Epithelial cell of esophagus (primary cell): ENCODE data around the gene DIAPH2.

ENCODE experiments used
- DNase-seq: peaks from one replicate; pipeline ENCODE4 v3.0.0; 2010; ENCODE audit warnings: low read depth
- H3K4me3 ChIP-seq: 2 replicates; pipeline ENCODE4 v1.5.1; 2011; ENCODE audit warnings: mild to moderate bottlenecking, low read length, control low read depth
- CTCF ChIP-seq: IDR thresholded peaks from 2 replicates; pipeline ENCODE4 v1.5.1; 2011; ENCODE audit warnings: low read depth, mild to moderate bottlenecking, low read length, control low read depth, inconsistent platforms; ENCODE audit not compliant: insufficient read depth; ENCODE audit errors: missing control alignments

Gene DIAPH2

GRCh38 chrX:97597954-97598353 is 913.3 kb downstream of the DIAPH2 start:
- no peak for DNase-seq
- TF ChIP-seq CTCF: no peak
- no peak overlapping the region for H3K4me3 ChIP-seq

GRCh38 chrX:97602465-97603258 is 918.0 kb downstream of the DIAPH2 start:
- no peak overlapping the region for H3K4me3 ChIP-seq
- TF ChIP-seq CTCF: no peak
- no peak for DNase-seq

- no peak for TF ChIP-seq CTCF
- H3K4me3 ChIP-seq: no peak overlapping the region
- no peak for DNase-seq
These were observed 920.6 kb downstream of the DIAPH2 start for GRCh38 chrX:97605271-97605670.

DNA sequence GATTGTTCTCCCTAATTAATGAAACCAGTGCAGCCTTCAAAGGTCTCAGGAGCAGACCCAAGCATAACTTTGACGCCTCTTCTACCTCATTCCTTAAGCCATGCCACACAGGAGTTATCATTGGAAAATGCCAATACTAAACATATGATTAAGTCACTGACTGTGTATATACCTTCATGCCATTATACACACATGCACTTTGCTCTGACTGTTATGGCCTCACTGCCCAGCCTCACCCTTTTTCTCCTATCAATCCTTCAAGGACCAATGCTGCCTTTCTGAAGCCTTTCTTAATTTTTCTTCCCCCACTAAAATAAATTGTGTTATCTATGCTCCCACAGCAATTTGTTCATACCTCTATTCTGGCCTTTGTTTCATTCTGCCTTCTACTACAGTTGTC is 924.7 kb downstream of the DIAPH2 start:
- DNase-seq: no peak
- TF ChIP-seq CTCF: no peak

DNA sequence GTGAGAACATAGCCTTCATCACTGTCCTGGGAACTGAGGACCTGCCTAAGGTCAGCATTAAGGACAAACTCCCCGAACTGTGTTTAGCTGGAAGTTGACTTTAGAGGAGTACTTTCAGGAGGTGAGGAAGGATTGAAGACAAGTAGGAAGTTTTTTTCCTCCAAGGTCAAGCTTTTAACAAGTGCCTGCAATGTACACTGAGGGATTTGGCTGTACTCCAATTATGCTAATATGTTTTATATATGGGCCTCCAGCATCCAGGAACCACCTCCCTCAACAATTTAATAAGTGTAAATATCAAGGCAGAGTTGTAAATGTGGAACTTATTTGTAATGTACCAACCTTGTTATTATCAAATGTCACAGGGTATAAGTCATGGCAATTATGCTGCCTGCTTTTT is 925.3 kb downstream of the DIAPH2 start:
- no peak for TF ChIP-seq CTCF
- H3K4me3 ChIP-seq: no peak overlapping the region
- DNase-seq: no peak

More for the DNA sequence above, 924.7 kb downstream of the DIAPH2 start:
- H3K4me3 ChIP-seq: no peak overlapping the region

DNA sequence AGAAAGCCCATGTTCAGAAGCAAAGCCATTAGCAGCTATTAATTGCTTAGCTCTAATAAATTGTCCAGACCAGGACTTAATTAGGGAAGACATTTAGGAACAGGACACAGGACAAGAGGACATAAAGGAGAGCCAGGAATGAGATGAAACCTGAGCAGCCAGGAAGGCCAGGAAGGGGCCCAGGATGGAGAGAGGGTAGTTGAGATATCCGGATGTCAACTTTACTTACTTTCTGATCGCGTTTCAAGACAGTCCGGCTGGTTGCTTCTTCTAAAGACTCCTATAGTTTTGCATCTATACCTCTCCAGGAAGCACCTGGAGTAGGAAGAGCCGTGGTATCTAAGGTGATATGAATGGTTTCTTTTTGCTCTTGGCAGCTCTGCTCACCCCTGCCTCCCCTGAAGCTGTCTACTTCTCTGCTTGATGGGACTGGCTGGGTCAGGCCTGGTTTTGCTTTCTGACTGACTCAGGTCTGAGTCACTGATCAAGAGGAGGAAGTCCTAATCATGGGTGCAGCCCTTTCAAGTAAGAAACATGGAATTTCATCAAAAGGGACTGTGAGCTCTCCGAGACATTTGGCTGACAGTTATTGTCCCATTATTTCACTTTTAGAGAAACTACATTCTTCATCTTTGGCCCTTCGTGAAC is 932.4 kb downstream of the DIAPH2 start:
- no peak for TF ChIP-seq CTCF
- H3K4me3 ChIP-seq: no peak overlapping the region
- DNase-seq: peak; percentile 87
